Erythroblast (primary cell): ENCODE measurements around the gene MYO10.

ENCODE experiments used
- DNase-seq, 2 experiments: peaks; one replicate each; lab custom pipeline; 2025; lab: John Stamatoyannopoulos, UW
- GATA1 ChIP-seq: IDR thresholded peaks from 2 replicates; pipeline ENCODE4 v1.6.1; 2011; ENCODE audit warnings: low read depth, mild to moderate bottlenecking, control low read depth, low read length, moderate library complexity
- POLR2A ChIP-seq: IDR thresholded peaks from 2 replicates; pipeline ENCODE4 v1.6.1; 2011; ENCODE audit warnings: mild to moderate bottlenecking, low read length

Gene MYO10

GRCh38 chr5:16934123-16934522, 2.0 kb downstream of the MYO10 start:
- TF ChIP-seq GATA1: no peak
- TF ChIP-seq POLR2A: no peak

GRCh38 chr5:16933337-16933736, 2.8 kb downstream of the MYO10 start:
- no peak for DNase-seq
- no peak for TF ChIP-seq POLR2A
- no peak for TF ChIP-seq GATA1

More at GRCh38 chr5:16934123-16934522, 2.0 kb downstream of the MYO10 start:
- DNase-seq: peak; percentile 48 to 56

GRCh38 chr5:16932401-16932800, 3.7 kb downstream of the MYO10 start:
- DNase-seq: no peak
- TF ChIP-seq GATA1 (no peak), POLR2A (no peak)

- DNase-seq: no peak
- no peak for TF ChIP-seq POLR2A
- TF ChIP-seq GATA1: no peak
These were observed 4.6 kb downstream of the MYO10 start for GRCh38 chr5:16931334-16932110.

- TF ChIP-seq GATA1 (no peak), POLR2A (no peak)
- DNase-seq: no peak
These were observed 5.6 kb downstream of the MYO10 start for GRCh38 chr5:16930496-16930895.

- TF ChIP-seq POLR2A (no peak), GATA1 (no peak)
- no peak for DNase-seq
These were observed 6.3 kb downstream of the MYO10 start for GRCh38 chr5:16929831-16930230.

GRCh38 chr5:16929347-16929746, 6.7 kb downstream of the MYO10 start:
- TF ChIP-seq GATA1 (no peak), POLR2A (no peak)

GRCh38 chr5:16927613-16928012, 8.5 kb downstream of the MYO10 start:
- TF ChIP-seq GATA1 (no peak), POLR2A (no peak)
- DNase-seq: no peak

More at GRCh38 chr5:16929347-16929746, 6.7 kb downstream of the MYO10 start:
- DNase-seq: no peak

GRCh38 chr5:16926417-16926816, 9.7 kb downstream of the MYO10 start:
- TF ChIP-seq POLR2A (no peak), GATA1 (no peak)

GRCh38 chr5:16924206-16924605, 11.9 kb downstream of the MYO10 start:
- DNase-seq: no peak

More at GRCh38 chr5:16926417-16926816, 9.7 kb downstream of the MYO10 start:
- no peak for DNase-seq

GRCh38 chr5:16922430-16922829, 13.7 kb downstream of the MYO10 start:
- DNase-seq: no peak
- no peak for TF ChIP-seq POLR2A
- TF ChIP-seq GATA1: no peak

More at GRCh38 chr5:16924206-16924605, 11.9 kb downstream of the MYO10 start:
- TF ChIP-seq GATA1: no peak
- no peak for TF ChIP-seq POLR2A

GRCh38 chr5:16921211-16921610, 14.9 kb downstream of the MYO10 start:
- TF ChIP-seq GATA1 (no peak), POLR2A (no peak)

GRCh38 chr5:16920109-16920816, 15.8 kb downstream of the MYO10 start:
- no peak for DNase-seq
- TF ChIP-seq GATA1 (no peak), POLR2A (no peak)

More at GRCh38 chr5:16921211-16921610, 14.9 kb downstream of the MYO10 start:
- no peak for DNase-seq
